ENCODE results near the gene FOXK2. TPM values are rescaled to one million over a fixed set of nuclear protein-coding genes. Genes with fewer than 3 reads are reported as not detected.

FOXK2 gene
- total RNA-seq, 2 experiments from 2014 or later: 81.7 to 85.1 TPM

DNA sequence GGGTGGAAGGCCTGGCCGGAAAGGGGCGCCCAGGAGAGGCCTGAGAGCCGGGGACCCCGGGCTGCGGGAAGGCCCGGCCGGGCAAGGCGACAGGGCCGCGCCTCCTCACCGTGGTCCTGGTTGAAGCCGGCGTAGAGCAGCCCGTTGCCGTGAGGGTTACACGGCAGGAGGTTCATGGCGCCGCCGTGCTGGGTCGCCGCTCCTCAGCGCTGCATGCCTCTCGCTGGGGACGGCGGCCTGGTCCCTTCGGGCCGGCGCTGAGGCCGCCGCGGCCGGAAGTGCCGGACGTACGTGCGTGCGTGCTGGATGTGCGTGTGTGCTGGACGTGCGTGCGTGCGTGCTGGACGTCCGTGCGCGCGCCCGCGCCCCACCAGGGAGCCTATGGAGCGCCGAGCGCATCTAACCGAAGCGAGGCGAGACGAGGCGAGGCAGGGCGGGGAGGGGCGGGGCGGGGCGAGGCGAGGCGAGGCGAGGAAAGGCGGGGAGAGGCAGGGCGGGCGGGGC, 128.7 kb downstream of the FOXK2 start, which contains the start of gene WDR45B:
TSS of gene WDR45B (minus strand) at position 280 of the 504 bp plus-strand sequence. CDS start at position 176, 104 bp downstream.
- Mint-ChIP-seq H3K36me3 (peaks cover 13% of the 10 kb centered on the region), H3K4me1 (peaks cover 16% of the 10 kb centered on the region), H3K4me3 (peak within 1 kb of the TSS; percentile 77), H3K9me3 (ENCODE audit: low read depth) (no peaks in the 10 kb centered on the region), H3K27ac (peak within 1 kb of the TSS; percentile 79), H3K27me3 (peaks cover 2% of the 10 kb centered on the region)
- peak; percentile 89 for ATAC-seq
- CTCF ChIA-PET: interaction anchor here (0.9 to 1.3 kb wide), 3 partner anchors 56 to 311 kb away, joined by 3 read pairs; no protein-coding TSS in a partner anchor
- peak; percentile 93 for DNase-seq

DNA sequence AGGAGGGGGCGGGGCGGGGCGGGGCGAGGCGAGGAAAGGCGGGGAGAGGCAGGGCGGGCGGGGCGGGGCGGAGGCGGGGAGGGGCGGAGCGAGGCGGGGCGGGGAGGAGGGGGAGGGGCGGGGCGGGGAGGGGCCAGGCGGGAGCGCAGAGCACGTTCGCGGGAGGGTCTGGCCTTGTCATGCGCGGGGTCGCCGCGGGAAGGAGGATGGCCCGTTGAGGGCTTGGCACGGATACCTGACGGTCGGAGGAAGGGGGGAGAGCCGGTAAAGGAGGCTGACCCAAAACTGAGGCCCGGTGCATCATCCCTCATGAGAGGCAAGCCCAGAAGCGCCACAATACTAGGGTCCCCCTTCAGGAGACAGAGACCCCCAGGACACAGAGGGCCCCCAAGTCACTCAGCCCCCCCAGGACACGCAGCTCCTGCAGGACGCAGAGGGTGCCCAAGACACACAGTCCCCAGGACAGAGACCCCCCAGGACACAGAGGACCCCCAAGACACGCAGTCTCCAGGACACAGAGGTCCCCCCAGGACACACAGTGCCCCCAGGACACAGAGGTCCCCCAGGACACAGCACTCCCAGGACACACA, 129.3 kb downstream of the FOXK2 start:
- Mint-ChIP-seq H3K9me3 (ENCODE audit: low read depth) (no peaks in the 10 kb centered on the region), H3K27me3 (peaks cover 2% of the 10 kb centered on the region), H3K36me3 (peaks cover 13% of the 10 kb centered on the region), H3K27ac (peak overlapping the region; percentile 76), H3K4me3 (peak overlapping the region; percentile 51), H3K4me1 (peaks cover 16% of the 10 kb centered on the region)
- CTCF ChIA-PET: no interaction called here
- ATAC-seq (peak; percentile 18), DNase-seq (peak; percentile 64)

GRCh38 chr17:82649501-82650261, 130.1 kb downstream of the FOXK2 start:
- H3K27me3 Mint-ChIP-seq: peaks cover 2% of the 10 kb centered on the region
- ATAC-seq (no peak), DNase-seq (no peak)
- peaks cover 11% of the 10 kb centered on the region for H3K36me3 Mint-ChIP-seq
- H3K4me3 Mint-ChIP-seq: peak overlapping the region; percentile 35
- H3K4me1 Mint-ChIP-seq: peaks cover 16% of the 10 kb centered on the region
- peak overlapping the region; percentile 46 for H3K27ac Mint-ChIP-seq
- no peaks in the 10 kb centered on the region for H3K9me3 Mint-ChIP-seq (ENCODE audit: low read depth)
- CTCF ChIA-PET: no interaction called here

DNA sequence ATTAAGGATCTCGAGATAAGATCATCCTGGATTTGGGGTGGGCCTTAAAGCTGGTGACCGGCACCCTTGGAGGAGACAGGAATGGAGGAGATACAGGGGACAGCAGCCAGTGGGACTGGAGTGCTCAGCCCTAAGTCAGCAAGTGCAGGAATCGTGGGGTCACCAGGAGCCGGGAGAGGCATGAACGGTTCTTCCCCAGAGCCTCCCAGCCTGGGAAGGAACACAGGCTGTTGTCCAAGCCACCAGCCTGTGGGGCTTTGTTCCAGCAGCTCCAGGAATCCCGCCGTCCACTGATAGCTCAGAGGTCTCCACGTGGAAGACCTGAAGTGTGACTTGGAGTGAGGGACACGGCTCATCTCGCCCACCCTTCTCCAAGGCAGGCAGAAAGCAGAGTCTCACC, 131.2 kb downstream of the FOXK2 start:
- Mint-ChIP-seq H3K4me3 (no peak overlapping the region), H3K36me3 (peaks cover 5% of the 10 kb centered on the region), H3K27me3 (peaks cover 2% of the 10 kb centered on the region), H3K27ac (no peak overlapping the region), H3K9me3 (ENCODE audit: low read depth) (no peaks in the 10 kb centered on the region), H3K4me1 (peaks cover 10% of the 10 kb centered on the region)
- DNase-seq (no peak), ATAC-seq (no peak)
- CTCF ChIA-PET: no interaction called here

GRCh38 chr17:82653651-82654528, 134.4 kb downstream of the FOXK2 start:
- H3K4me3 Mint-ChIP-seq: no peak overlapping the region
- CTCF ChIA-PET: no interaction called here
- DNase-seq: no peak
- no peak overlapping the region for H3K27ac Mint-ChIP-seq
- H3K4me1 Mint-ChIP-seq: no peaks in the 10 kb centered on the region
- peaks cover 2% of the 10 kb centered on the region for H3K27me3 Mint-ChIP-seq
- no peaks in the 10 kb centered on the region for H3K36me3 Mint-ChIP-seq
- H3K9me3 Mint-ChIP-seq (ENCODE audit: low read depth): no peaks in the 10 kb centered on the region
- no peak for ATAC-seq

Other genes starting within 250 kb of the FOXK2 start
- 100 to 1,000 TPM; 120 to 139 TPM for gene CSNK1D, start 246.0 kb upstream of the FOXK2 start, total RNA-seq
- 100 to 1,000 TPM; 307 to 417 TPM for gene CD7, start 202.1 kb upstream of the FOXK2 start, total RNA-seq
- 1 to 10 TPM in 1 of 2 experiments, under 1 TPM in 1; 0.68 to 2.7 TPM for gene SECTM1, start 186.0 kb upstream of the FOXK2 start, total RNA-seq
- gene TEX19, start 160.5 kb upstream of the FOXK2 start, total RNA-seq: under 1 TPM in 1 of 2 experiments, not detected in 1; 0.15 TPM
- gene UTS2R, start 148.0 kb upstream of the FOXK2 start, total RNA-seq: under 1 TPM in 1 of 2 experiments, not detected in 1; 0.16 TPM
- gene HEXD, start 101.4 kb upstream of the FOXK2 start, total RNA-seq: 10 to 100 TPM; 50.5 to 72.5 TPM
- gene OGFOD3, start 101.1 kb upstream of the FOXK2 start, total RNA-seq: 10 to 100 TPM; 27.1 to 30.5 TPM
- 100 to 1,000 TPM; 269 to 378 TPM for gene CYBC1, start 69.0 kb upstream of the FOXK2 start, total RNA-seq
- gene NARF, start 61.0 kb upstream of the FOXK2 start, total RNA-seq: 100 to 1,000 TPM; 114 TPM
- 10 to 100 TPM; 37.0 to 41.4 TPM for gene WDR45B, start 128.7 kb downstream of the FOXK2 start, total RNA-seq
- 1 to 10 TPM in 1 of 2 experiments, under 1 TPM in 1; 0.47 to 1.4 TPM for gene RAB40B, start 179.0 kb downstream of the FOXK2 start, total RNA-seq
- gene FN3KRP, start 197.0 kb downstream of the FOXK2 start, total RNA-seq: 10 to 100 TPM; 34.8 to 35.3 TPM
- 1 to 10 TPM; 1.2 to 2.7 TPM for gene FN3K, start 215.9 kb downstream of the FOXK2 start, total RNA-seq
- 100 to 1,000 TPM; 105 to 157 TPM for gene TBCD, start 232.3 kb downstream of the FOXK2 start, total RNA-seq

Measured in activated CD8-positive, alpha-beta memory T cell treated with anti-CD3 and anti-CD28 coated beads, Interleukin-2, amount 10 ng/mL, durations not matched to agents 7 days and 5 days (primary cell).